ENCODE measurements around the gene PPP1R3C.
A peak's percentile ranks its signal among the peaks of the same experiment; 100 is the strongest.

PPP1R3C gene

GRCh38 chr10:91632671-91633550 lies at the start of gene PPP1R3C:
TSS of gene PPP1R3C (minus strand) at chr10:91633071. CDS start at chr10:91632969, 102 bp downstream.
- DNase-seq = peak; percentile 77
- H3K27ac ChIP-seq = peak within 1 kb of the TSS; percentile 12
- TF ChIP-seq CTCF (IDR thresholded peaks at IDR 0.05; ENCODE audit: low read depth, low read length, missing control alignments) = peak; percentile 48
- no peaks in the 10 kb centered on the region for H3K27me3 ChIP-seq (replicated peaks)
- H3K4me3 ChIP-seq (ENCODE audit: low read depth, low read length) = peak within 1 kb of the TSS; percentile 72
- peaks cover 16% of the 10 kb centered on the region for H3K36me3 ChIP-seq (replicated peaks)
- in situ Hi-C loops (cut with HindIII; ENCODE audit: low pct_ligation_motif_present, low sequenced_read_pairs) = no loop called here

- Histone ChIP-seq H3K27me3 (replicated peaks) (no peaks in the 10 kb centered on the region), H3K4me3 (ENCODE audit: low read depth, low read length) (no peak overlapping the region), H3K27ac (no peak overlapping the region), H3K36me3 (replicated peaks) (no peaks in the 10 kb centered on the region)
- in situ Hi-C loops (cut with HindIII; ENCODE audit: low pct_ligation_motif_present, low sequenced_read_pairs) = no loop called here
- no peak for TF ChIP-seq CTCF (IDR thresholded peaks at IDR 0.05; ENCODE audit: low read depth, low read length, missing control alignments)
- no peak for DNase-seq
These were observed 48.7 kb upstream of the PPP1R3C start for GRCh38 chr10:91681361-91682276.

GRCh38 chr10:91680487-91680886 lies 47.6 kb upstream of the PPP1R3C start:
- in situ Hi-C loops (cut with HindIII; ENCODE audit: low pct_ligation_motif_present, low sequenced_read_pairs) = no loop called here
- no peak for TF ChIP-seq CTCF (IDR thresholded peaks at IDR 0.05; ENCODE audit: low read depth, low read length, missing control alignments)

GRCh38 chr10:91679296-91679695 lies 46.4 kb upstream of the PPP1R3C start:
- no peak overlapping the region for H3K27ac ChIP-seq
- in situ Hi-C loops (cut with HindIII; ENCODE audit: low pct_ligation_motif_present, low sequenced_read_pairs) = no loop called here
- no peak for DNase-seq
- TF ChIP-seq CTCF (IDR thresholded peaks at IDR 0.05; ENCODE audit: low read depth, low read length, missing control alignments) = no peak
- H3K4me3 ChIP-seq (ENCODE audit: low read depth, low read length) = no peak overlapping the region
- H3K36me3 ChIP-seq (replicated peaks) = no peaks in the 10 kb centered on the region
- no peaks in the 10 kb centered on the region for H3K27me3 ChIP-seq (replicated peaks)

More at GRCh38 chr10:91680487-91680886, 47.6 kb upstream of the PPP1R3C start:
- Histone ChIP-seq H3K27ac (no peak overlapping the region), H3K36me3 (replicated peaks) (no peaks in the 10 kb centered on the region), H3K4me3 (ENCODE audit: low read depth, low read length) (no peak overlapping the region), H3K27me3 (replicated peaks) (no peaks in the 10 kb centered on the region)
- DNase-seq = no peak

- Histone ChIP-seq H3K4me3 (ENCODE audit: low read depth, low read length) (no peak overlapping the region), H3K36me3 (replicated peaks) (no peaks in the 10 kb centered on the region), H3K27ac (no peak overlapping the region), H3K27me3 (replicated peaks) (no peaks in the 10 kb centered on the region)
- in situ Hi-C loops (cut with HindIII; ENCODE audit: low pct_ligation_motif_present, low sequenced_read_pairs) = no loop called here
- no peak for TF ChIP-seq CTCF (IDR thresholded peaks at IDR 0.05; ENCODE audit: low read depth, low read length, missing control alignments)
- no peak for DNase-seq
These were observed 45.0 kb upstream of the PPP1R3C start for GRCh38 chr10:91677911-91678310.
